ENCODE data around the gene CENPS.

The CENPS gene

DNA sequence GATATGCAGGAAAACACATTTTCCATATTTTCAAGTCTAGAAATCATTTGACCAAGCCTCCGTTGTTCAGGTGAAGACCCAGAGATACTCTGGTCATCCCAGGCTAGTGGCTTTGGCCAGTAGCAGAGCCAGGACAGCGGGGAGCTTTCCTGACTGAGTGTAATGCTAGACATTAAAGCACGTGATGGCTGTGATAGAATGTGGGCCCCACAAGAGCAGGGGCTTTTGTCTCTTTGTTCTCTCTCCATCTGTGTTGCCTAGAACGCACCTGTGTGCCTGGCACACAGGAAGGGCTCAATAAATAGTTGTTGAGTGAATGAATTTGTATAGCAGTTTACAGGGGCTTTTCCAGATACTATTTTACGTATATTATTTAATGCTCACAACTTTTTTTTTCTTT lies 10.6 kb downstream of the CENPS start (continued):
- TF ChIP-seq, protein P1, sequence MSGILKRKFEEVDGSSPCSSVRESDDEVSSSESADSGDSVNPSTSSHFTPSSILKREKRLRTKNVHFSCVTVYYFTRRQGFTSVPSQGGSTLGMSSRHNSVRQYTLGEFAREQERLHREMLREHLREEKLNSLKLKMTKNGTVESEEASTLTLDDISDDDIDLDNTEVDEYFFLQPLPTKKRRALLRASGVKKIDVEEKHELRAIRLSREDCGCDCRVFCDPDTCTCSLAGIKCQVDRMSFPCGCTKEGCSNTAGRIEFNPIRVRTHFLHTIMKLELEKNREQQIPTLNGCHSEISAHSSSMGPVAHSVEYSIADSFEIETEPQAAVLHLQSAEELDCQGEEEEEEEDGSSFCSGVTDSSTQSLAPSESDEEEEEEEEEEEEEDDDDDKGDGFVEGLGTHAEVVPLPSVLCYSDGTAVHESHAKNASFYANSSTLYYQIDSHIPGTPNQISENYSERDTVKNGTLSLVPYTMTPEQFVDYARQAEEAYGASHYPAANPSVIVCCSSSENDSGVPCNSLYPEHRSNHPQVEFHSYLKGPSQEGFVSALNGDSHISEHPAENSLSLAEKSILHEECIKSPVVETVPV (CRISPR knock-in tag; IDR thresholded peaks at IDR 0.05) = no peak

DNA sequence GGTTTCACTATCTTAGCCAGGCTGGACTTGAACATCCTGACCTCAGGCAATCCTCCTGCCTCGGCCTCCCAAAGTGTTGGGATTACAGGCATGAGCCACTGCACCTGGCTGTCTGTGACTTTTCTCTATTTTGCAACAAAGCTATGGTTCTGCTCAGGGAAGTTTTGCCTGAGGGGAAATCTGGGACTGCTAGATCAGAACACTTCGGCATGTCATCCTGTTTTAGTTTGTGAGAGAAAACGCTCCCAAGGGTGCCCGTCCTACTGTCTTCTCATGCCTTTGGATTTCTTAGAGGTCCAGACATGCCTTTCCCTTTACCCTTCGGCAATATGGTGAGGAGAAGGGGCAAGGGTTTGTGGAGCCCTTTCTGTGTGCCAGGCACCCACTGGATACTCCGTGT lies 14.0 kb downstream of the CENPS start:
- ATAC-seq = no peak
- TF ChIP-seq ZNF70 (CRISPR knock-in tag; IDR thresholded peaks at IDR 0.05) (no peak), ESRRG (CRISPR knock-in tag; IDR thresholded peaks at IDR 0.05) (no peak), ISL1 (CRISPR knock-in tag; IDR thresholded peaks at IDR 0.05) (no peak)

DNA sequence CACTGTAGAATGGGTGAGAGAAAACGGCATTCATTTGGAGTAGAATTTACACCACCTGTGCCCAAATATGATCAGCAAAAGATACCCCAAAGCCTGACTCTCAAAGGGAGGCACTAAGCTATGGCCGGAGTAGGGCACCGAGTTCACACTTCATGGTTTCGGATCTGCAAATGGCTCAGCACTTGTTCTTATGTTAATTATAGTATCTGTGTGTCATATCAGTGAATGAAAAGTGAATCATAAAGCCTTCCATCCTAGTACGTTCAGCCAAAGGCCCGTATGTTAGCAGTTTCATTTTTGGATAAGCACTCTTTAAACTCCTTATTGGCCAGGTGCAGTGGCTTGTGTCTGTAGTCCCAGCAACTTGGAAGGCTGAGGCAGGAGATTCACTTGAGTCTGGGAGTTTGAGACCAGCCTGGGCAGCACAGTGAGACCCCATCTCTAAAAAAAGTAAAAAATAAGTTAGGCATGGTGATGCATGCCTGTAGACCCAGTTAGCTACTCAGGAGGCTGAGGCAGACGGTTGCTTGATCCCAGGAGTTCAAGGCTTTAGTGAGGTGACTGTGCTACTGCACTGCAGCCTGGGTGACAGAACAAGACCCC lies 14.7 kb downstream of the CENPS start:
- TF ChIP-seq TOX (CRISPR knock-in tag; IDR thresholded peaks at IDR 0.05; ENCODE audit: borderline replicate concordance) = no peak
- TF ChIP-seq, protein P2, sequence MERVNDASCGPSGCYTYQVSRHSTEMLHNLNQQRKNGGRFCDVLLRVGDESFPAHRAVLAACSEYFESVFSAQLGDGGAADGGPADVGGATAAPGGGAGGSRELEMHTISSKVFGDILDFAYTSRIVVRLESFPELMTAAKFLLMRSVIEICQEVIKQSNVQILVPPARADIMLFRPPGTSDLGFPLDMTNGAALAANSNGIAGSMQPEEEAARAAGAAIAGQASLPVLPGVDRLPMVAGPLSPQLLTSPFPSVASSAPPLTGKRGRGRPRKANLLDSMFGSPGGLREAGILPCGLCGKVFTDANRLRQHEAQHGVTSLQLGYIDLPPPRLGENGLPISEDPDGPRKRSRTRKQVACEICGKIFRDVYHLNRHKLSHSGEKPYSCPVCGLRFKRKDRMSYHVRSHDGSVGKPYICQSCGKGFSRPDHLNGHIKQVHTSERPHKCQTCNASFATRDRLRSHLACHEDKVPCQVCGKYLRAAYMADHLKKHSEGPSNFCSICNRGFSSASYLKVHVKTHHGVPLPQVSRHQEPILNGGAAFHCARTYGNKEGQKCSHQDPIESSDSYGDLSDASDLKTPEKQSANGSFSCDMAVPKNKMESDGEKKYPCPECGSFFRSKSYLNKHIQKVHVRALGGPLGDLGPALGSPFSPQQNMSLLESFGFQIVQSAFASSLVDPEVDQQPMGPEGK (CRISPR knock-in tag; IDR thresholded peaks at IDR 0.05; ENCODE audit: borderline replicate concordance) = no peak
- no peak for TF ChIP-seq GLIS3 (CRISPR knock-in tag; IDR thresholded peaks at IDR 0.05)
- TF ChIP-seq SNAI2 (CRISPR knock-in tag; IDR thresholded peaks at IDR 0.05) = no peak
- TF ChIP-seq OSR1 (CRISPR knock-in tag; IDR thresholded peaks at IDR 0.05) = no peak
- no peak for TF ChIP-seq TCF4 (CRISPR knock-in tag; IDR thresholded peaks at IDR 0.05; ENCODE audit: borderline replicate concordance)
- TF ChIP-seq ZFP30 (CRISPR knock-in tag; IDR thresholded peaks at IDR 0.05) = no peak
- no peak for TF ChIP-seq ZNF70 (CRISPR knock-in tag; IDR thresholded peaks at IDR 0.05)
- TF ChIP-seq BACH2 (CRISPR knock-in tag; IDR thresholded peaks at IDR 0.05; ENCODE audit: borderline replicate concordance) = no peak
- no peak for TF ChIP-seq CSDC2 (CRISPR knock-in tag; IDR thresholded peaks at IDR 0.05)
- no peak for TF ChIP-seq PPARA (CRISPR knock-in tag; IDR thresholded peaks at IDR 0.05; ENCODE audit: borderline replicate concordance)
- no peak for TF ChIP-seq ZNF8 (CRISPR knock-in tag; IDR thresholded peaks at IDR 0.05)
- TF ChIP-seq, protein P3, sequence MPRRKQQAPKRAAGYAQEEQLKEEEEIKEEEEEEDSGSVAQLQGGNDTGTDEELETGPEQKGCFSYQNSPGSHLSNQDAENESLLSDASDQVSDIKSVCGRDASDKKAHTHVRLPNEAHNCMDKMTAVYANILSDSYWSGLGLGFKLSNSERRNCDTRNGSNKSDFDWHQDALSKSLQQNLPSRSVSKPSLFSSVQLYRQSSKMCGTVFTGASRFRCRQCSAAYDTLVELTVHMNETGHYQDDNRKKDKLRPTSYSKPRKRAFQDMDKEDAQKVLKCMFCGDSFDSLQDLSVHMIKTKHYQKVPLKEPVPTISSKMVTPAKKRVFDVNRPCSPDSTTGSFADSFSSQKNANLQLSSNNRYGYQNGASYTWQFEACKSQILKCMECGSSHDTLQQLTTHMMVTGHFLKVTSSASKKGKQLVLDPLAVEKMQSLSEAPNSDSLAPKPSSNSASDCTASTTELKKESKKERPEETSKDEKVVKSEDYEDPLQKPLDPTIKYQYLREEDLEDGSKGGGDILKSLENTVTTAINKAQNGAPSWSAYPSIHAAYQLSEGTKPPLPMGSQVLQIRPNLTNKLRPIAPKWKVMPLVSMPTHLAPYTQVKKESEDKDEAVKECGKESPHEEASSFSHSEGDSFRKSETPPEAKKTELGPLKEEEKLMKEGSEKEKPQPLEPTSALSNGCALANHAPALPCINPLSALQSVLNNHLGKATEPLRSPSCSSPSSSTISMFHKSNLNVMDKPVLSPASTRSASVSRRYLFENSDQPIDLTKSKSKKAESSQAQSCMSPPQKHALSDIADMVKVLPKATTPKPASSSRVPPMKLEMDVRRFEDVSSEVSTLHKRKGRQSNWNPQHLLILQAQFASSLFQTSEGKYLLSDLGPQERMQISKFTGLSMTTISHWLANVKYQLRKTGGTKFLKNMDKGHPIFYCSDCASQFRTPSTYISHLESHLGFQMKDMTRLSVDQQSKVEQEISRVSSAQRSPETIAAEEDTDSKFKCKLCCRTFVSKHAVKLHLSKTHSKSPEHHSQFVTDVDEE (CRISPR knock-in tag; IDR thresholded peaks at IDR 0.05) = no peak
- TF ChIP-seq ISL1 (CRISPR knock-in tag; IDR thresholded peaks at IDR 0.05) = no peak
- no peak for TF ChIP-seq ZNF565 (CRISPR knock-in tag; conservative IDR thresholded peaks at IDR 0.05; ENCODE audit: low read depth)
- TF ChIP-seq, protein P1 (CRISPR knock-in tag; IDR thresholded peaks at IDR 0.05) = no peak
- TF ChIP-seq, protein P4, sequence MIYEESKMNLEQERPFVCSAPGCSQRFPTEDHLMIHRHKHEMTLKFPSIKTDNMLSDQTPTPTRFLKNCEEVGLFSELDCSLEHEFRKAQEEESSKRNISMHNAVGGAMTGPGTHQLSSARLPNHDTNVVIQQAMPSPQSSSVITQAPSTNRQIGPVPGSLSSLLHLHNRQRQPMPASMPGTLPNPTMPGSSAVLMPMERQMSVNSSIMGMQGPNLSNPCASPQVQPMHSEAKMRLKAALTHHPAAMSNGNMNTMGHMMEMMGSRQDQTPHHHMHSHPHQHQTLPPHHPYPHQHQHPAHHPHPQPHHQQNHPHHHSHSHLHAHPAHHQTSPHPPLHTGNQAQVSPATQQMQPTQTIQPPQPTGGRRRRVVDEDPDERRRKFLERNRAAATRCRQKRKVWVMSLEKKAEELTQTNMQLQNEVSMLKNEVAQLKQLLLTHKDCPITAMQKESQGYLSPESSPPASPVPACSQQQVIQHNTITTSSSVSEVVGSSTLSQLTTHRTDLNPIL (CRISPR knock-in tag; IDR thresholded peaks at IDR 0.05; ENCODE audit: low read depth) = no peak
- TF ChIP-seq, protein P5, sequence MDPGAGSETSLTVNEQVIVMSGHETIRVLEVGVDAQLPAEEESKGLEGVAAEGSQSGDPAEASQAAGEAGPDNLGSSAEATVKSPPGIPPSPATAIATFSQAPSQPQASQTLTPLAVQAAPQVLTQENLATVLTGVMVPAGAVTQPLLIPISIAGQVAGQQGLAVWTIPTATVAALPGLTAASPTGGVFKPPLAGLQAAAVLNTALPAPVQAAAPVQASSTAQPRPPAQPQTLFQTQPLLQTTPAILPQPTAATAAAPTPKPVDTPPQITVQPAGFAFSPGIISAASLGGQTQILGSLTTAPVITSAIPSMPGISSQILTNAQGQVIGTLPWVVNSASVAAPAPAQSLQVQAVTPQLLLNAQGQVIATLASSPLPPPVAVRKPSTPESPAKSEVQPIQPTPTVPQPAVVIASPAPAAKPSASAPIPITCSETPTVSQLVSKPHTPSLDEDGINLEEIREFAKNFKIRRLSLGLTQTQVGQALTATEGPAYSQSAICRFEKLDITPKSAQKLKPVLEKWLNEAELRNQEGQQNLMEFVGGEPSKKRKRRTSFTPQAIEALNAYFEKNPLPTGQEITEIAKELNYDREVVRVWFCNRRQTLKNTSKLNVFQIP (CRISPR knock-in tag; IDR thresholded peaks at IDR 0.05; ENCODE audit: borderline replicate concordance, low read depth) = no peak
- no peak for TF ChIP-seq ESRRG (CRISPR knock-in tag; IDR thresholded peaks at IDR 0.05)
- no peak for TF ChIP-seq ZC3H10 (CRISPR knock-in tag; IDR thresholded peaks at IDR 0.05)
- no peak for ATAC-seq

Data from SK-N-SH treated with all-trans-retinoic acid at 6 μM for 48 hours (cell line).